Endothelial cell of umbilical vein (primary cell): ENCODE data around the gene DRICH1. TPM values are rescaled to one million over a fixed set of nuclear protein-coding genes. Genes with fewer than 3 reads are reported as not detected.

ENCODE experiments used
- BruUV-seq: library from RNA; stranded (reverse); fragments of 400-500 nt; replicated peaks from 2 replicates; lab custom pipeline; 2021; lab: Mats Ljungman, UMichigan
- CTCF ChIA-PET: fragments of 300-600, 350-600 bp; sonication (Branson Sonifier 250); formaldehyde crosslinking; loops from one replicate; lab custom pipeline; 2021; ENCODE audit warnings: antibody characterized with exemption, inconsistent platforms; lab: Charles Lee
- POLR2A ChIA-PET: fragments of 300-600, 350-600 bp; sonication (Branson Sonifier 250); formaldehyde crosslinking; loops from one replicate; lab custom pipeline; 2021; ENCODE audit warnings: antibody characterized with exemption, inconsistent platforms; lab: Charles Lee
- DNase-seq: peaks from one replicate; pipeline ENCODE4 v3.0.0-alpha.2; 2011; ENCODE audit warnings: low read depth, low spot score
- FAIRE-seq: peaks from 2 replicates; lab custom pipeline; 2011; peaks lifted over from hg19 to GRCh38; lab: Jason Lieb, UNC
- H2AFZ ChIP-seq: 2 replicates; pipeline ENCODE4 v1.6.0; 2012; ENCODE audit warnings: low read depth, low read length, control low read depth, inconsistent platforms
- H3K27ac ChIP-seq: 2 replicates; pipeline ENCODE4 v1.5.1; 2011; ENCODE audit warnings: low read depth, mild to moderate bottlenecking, control low read depth, low read length, moderate library complexity; ENCODE audit not compliant: insufficient read depth
- H3K27me3 ChIP-seq, 2 experiments: 2 replicates each; pipeline versions ENCODE4 v1.6.0 to v1.6.1; 2011; ENCODE audit warnings: low read length in 2 of 2, mixed read lengths in 1 of 2; ENCODE audit not compliant: control insufficient read depth in 2 of 2, insufficient read depth in 2 of 2
- H3K36me3 ChIP-seq, 2 experiments: 2 replicates in 1 of 2; 3 replicates in 1 of 2; pipeline ENCODE4 v1.5.1; 2011; ENCODE audit warnings: low read length in 2 of 2, mild to moderate bottlenecking in 1 of 2, moderate library complexity in 1 of 2; ENCODE audit not compliant: control insufficient read depth in 2 of 2, insufficient read depth in 2 of 2; ENCODE audit errors: extremely low read depth in 1 of 2
- H3K4me1 ChIP-seq: 3 replicates; pipeline ENCODE4 v1.5.1; 2011; ENCODE audit warnings: mild to moderate bottlenecking, low read length; ENCODE audit not compliant: control insufficient read depth, insufficient read depth; ENCODE audit errors: extremely low read depth
- H3K4me2 ChIP-seq: 2 replicates; pipeline ENCODE4 v1.6.1; 2011; ENCODE audit warnings: low read length, control low read depth, mixed read lengths; ENCODE audit not compliant: insufficient read depth
- H3K4me3 ChIP-seq, 3 experiments: fragments of 200-600 bp in 1 of 3; sonication (generic), shearing (Covaris generic) in 1 of 3; replicated peaks in 1 of 3; 2 replicates each; pipeline ENCODE4 v1.5.1; 2011 to 2016; ENCODE audit warnings: control low read depth in 3 of 3, low read length in 3 of 3, mild to moderate bottlenecking in 2 of 3, inconsistent platforms in 1 of 3, low read depth in 1 of 3, moderate library complexity in 1 of 3; ENCODE audit not compliant: insufficient read depth in 1 of 3
- H3K79me2 ChIP-seq: 2 replicates; pipeline ENCODE4 v1.6.0; 2012; ENCODE audit warnings: low read length, inconsistent platforms; ENCODE audit not compliant: control insufficient read depth, insufficient read depth
- H3K9ac ChIP-seq: replicated peaks from 2 replicates; pipeline ENCODE3; 2011; ENCODE audit warnings: low read length, control low read depth; ENCODE audit not compliant: insufficient read depth; ENCODE audit errors: extremely low read depth
- H3K9me1 ChIP-seq: replicated peaks from 3 replicates; pipeline ENCODE4 v1.6.0; 2011; ENCODE audit warnings: mild to moderate bottlenecking, low read length; ENCODE audit not compliant: control insufficient read depth, insufficient read depth; ENCODE audit errors: extremely low read depth
- H3K9me3 ChIP-seq: replicated peaks from 2 replicates; pipeline ENCODE4 v1.5.1; 2012; ENCODE audit warnings: low read length, inconsistent platforms; ENCODE audit not compliant: control insufficient read depth, insufficient read depth
- H4K20me1 ChIP-seq: replicated peaks from 2 replicates; pipeline ENCODE3; 2011; ENCODE audit warnings: mild to moderate bottlenecking, low read length; ENCODE audit not compliant: control insufficient read depth, insufficient read depth; ENCODE audit errors: extremely low read depth
- CTCF ChIP-seq, 2 donors: IDR thresholded peaks; 1 replicate in 1 of 2; 2 replicates in 1 of 2; pipeline ENCODE4 v1.5.1; 2011; ENCODE audit warnings: low read length in 2 of 2, mild to moderate bottlenecking in 2 of 2, moderate library complexity in 2 of 2, control low read depth in 1 of 2, inconsistent platforms in 1 of 2, low read depth in 1 of 2; ENCODE audit not compliant: insufficient read depth in 1 of 2; ENCODE audit errors: extremely low read depth in 1 of 2
- EZH2 ChIP-seq: IDR thresholded peaks from 2 replicates; pipeline ENCODE4 v1.6.1; 2012; ENCODE audit warnings: borderline replicate concordance, low read depth, mild to moderate bottlenecking, moderate library complexity, low read length, inconsistent platforms; ENCODE audit not compliant: severe bottlenecking
- FOS ChIP-seq: IDR thresholded peaks from 2 replicates; pipeline ENCODE4 v1.6.1; 2011; ENCODE audit warnings: mild to moderate bottlenecking, low read length, moderate library complexity, borderline replicate concordance; ENCODE audit not compliant: insufficient read depth
- GATA2 ChIP-seq: IDR thresholded peaks from 2 replicates; pipeline ENCODE4 v1.7.0; 2011; ENCODE audit warnings: low read depth, mild to moderate bottlenecking, moderate library complexity, mixed read lengths, low read length; ENCODE audit not compliant: insufficient read length, insufficient read depth
- JUN ChIP-seq: IDR thresholded peaks from 2 replicates; pipeline ENCODE4 v1.6.1; 2011; ENCODE audit warnings: borderline replicate concordance, low read depth; ENCODE audit not compliant: insufficient read length, insufficient read depth
- MAX ChIP-seq: IDR thresholded peaks from 2 replicates; pipeline ENCODE4 v1.6.1; 2011; ENCODE audit not compliant: insufficient read depth, insufficient read length
- MYC ChIP-seq: IDR thresholded peaks from one replicate; pipeline ENCODE4 v1.6.1; 2011; ENCODE audit warnings: mild to moderate bottlenecking, low read depth, low read length
- POLR2A ChIP-seq: IDR thresholded peaks from 2 replicates; pipeline ENCODE4 v1.6.1; 2012; ENCODE audit warnings: low read depth, mild to moderate bottlenecking, control low read depth, low read length
- POLR2AphosphoS5 ChIP-seq: IDR thresholded peaks from 2 replicates; pipeline ENCODE4 v1.6.1; 2012; ENCODE audit warnings: low read depth, mild to moderate bottlenecking, control low read depth, low read length, moderate library complexity; ENCODE audit not compliant: insufficient read depth
- dilution Hi-C: fragments of 300-500 bp; cut with MboI; formaldehyde crosslinking; loops from one replicate; pipeline ENCODE4 v1.15.0; 2019; ENCODE audit warnings: low sequenced_read_pairs; ENCODE audit not compliant: extremely low pct_ligation_motif_present
- intact Hi-C: fragments of 100-400 bp; cut with micrococcal nuclease; formaldehyde crosslinking; loops from one replicate; pipeline ENCODE4 v1.10.0; 2022
- polyA plus RNA-seq, 4 experiments: library from polyadenylated mRNA; depleted of rRNA in 3 of 4; stranded (reverse) in 3 of 4; unstranded in 1 of 4; fragments of >200 nt; gene quantifications; 2 replicates each; pipeline versions ENCODE4 v1.2.1 to v1.2.3, GENCODE V29; 2011 to 2012; ENCODE audit warnings: missing spikeins in 1 of 4
- total RNA-seq: library from RNA; stranded (reverse); gene quantifications from 2 replicates; pipeline ENCODE4 v1.2.3, GENCODE V29; 2021

Gene DRICH1
- total and polyA plus RNA-seq, 2 donors (not counting 3 experiments of a cell fraction or from before 2014, with no cell fraction given): 0.25 TPM; not detected in 1

DNA sequence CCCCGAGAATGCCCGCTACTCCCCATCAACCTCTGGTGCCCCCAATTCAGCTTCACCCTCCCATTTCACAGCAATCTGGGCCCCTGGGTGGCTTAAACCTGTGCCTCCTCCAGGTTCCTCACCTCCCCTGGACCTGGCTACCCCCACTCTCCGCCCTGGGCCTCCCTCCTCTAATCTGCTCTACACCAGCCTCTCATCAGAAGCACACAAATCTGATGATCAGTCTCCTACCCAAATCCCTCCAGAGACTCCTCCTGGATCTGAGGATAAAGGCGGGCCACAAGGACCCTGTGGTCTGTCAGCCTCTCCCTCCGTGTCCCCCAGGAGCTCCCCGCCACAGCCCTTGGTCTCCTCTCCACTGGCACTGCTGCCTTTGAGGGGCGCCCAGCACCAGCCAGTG is 28.9 kb downstream of the DRICH1 start:
- no peak overlapping the region for H3K4me3 ChIP-seq
- H3K36me3 ChIP-seq: no peaks in the 10 kb centered on the region
- TF ChIP-seq FOS: no peak
- TF ChIP-seq JUN: no peak
- TF ChIP-seq CTCF (IDR thresholded peaks at IDR 0.05; ENCODE audit: extremely low read depth in 1 of 2, insufficient read depth in 1 of 2, low read depth in 1 of 2, low read length in 2 of 2): no peak
- no peak for TF ChIP-seq MAX
- TF ChIP-seq EZH2: no peak
- TF ChIP-seq MYC: no peak
- TF ChIP-seq GATA2: no peak
- TF ChIP-seq POLR2A: no peak
- TF ChIP-seq POLR2AphosphoS5: no peak
- H3K9ac ChIP-seq: no peak overlapping the region
- no peaks in the 10 kb centered on the region for H3K27me3 ChIP-seq
- dilution Hi-C loops (no loop called here), intact Hi-C loops (no loop called here)
- H3K27ac ChIP-seq: no peak overlapping the region
- H3K9me1 ChIP-seq: no peaks in the 10 kb centered on the region
- CTCF ChIA-PET: no interaction called here
- FAIRE-seq (no peak), DNase-seq (no peak)
- no peak overlapping the region for H3K4me2 ChIP-seq
- no peaks in the 10 kb centered on the region for H3K79me2 ChIP-seq
- no peaks in the 10 kb centered on the region for H3K9me3 ChIP-seq
- no peaks in the 10 kb centered on the region for H4K20me1 ChIP-seq
- POLR2A ChIA-PET: no interaction called here
- no peaks in the 10 kb centered on the region for H3K4me1 ChIP-seq
- no TSS peak for BruUV-seq
- no peak overlapping the region for H2AFZ ChIP-seq
